ENCODE results near the gene ABCA2.

ABCA2 gene

GRCh38 chr9:137052998-137053943 lies 25.2 kb upstream of the ABCA2 start:
- H3K27ac ChIP-seq, result peak overlapping the region; percentile 88
- no peak for TF ChIP-seq ZFX (IDR thresholded peaks at IDR 0.05)
- no peak for TF ChIP-seq CTCF (conservative IDR thresholded peaks at IDR 0.05)

GRCh38 chr9:137052293-137052692 lies 24.3 kb upstream of the ABCA2 start:
- H3K27ac ChIP-seq, result no peak overlapping the region
- TF ChIP-seq ZFX (IDR thresholded peaks at IDR 0.05) (no peak), CTCF (conservative IDR thresholded peaks at IDR 0.05) (no peak)

- TF ChIP-seq ZFX (IDR thresholded peaks at IDR 0.05) (no peak), CTCF (conservative IDR thresholded peaks at IDR 0.05) (no peak)
- H3K27ac ChIP-seq, result no peak overlapping the region
These were observed 23.2 kb upstream of the ABCA2 start for GRCh38 chr9:137051145-137051724.

GRCh38 chr9:137050570-137050969 lies 22.5 kb upstream of the ABCA2 start:
- no peak overlapping the region; the same call in 1 of the 2 replicates for H3K27ac ChIP-seq
- TF ChIP-seq ZFX (IDR thresholded peaks at IDR 0.05) (no peak), CTCF (conservative IDR thresholded peaks at IDR 0.05) (no peak)

GRCh38 chr9:137049544-137050449 lies 21.8 kb upstream of the ABCA2 start:
- peak overlapping the region; percentile 94 for H3K27ac ChIP-seq
- TF ChIP-seq ZFX (IDR thresholded peaks at IDR 0.05) (no peak), CTCF (conservative IDR thresholded peaks at IDR 0.05) (no peak; the same call in 1 of the 2 replicates)

GRCh38 chr9:137048655-137049543 lies 20.9 kb upstream of the ABCA2 start:
- peak; percentile 44; the same call in 1 of the 2 replicates for TF ChIP-seq ZFX (IDR thresholded peaks at IDR 0.05)
- no peak for TF ChIP-seq CTCF (conservative IDR thresholded peaks at IDR 0.05)
- H3K27ac ChIP-seq, result peak overlapping the region; percentile 94

Data from C4-2B (cell line).